Effector CD4-positive, alpha-beta T cell (primary cell): ENCODE measurements around the gene SDK1.

Experiments used
- DNase-seq: peaks from one replicate; pipeline ENCODE4 v3.0.0-alpha.2; 2020

Gene SDK1

GRCh38 chr7:3285652-3286051 lies 15.4 kb upstream of the SDK1 start:
- DNase-seq: no peak

- DNase-seq: no peak
Measured at GRCh38 chr7:3289996-3290395, 11.1 kb upstream of the SDK1 start.

- DNase-seq: no peak
Measured at GRCh38 chr7:3292694-3293093, 8.4 kb upstream of the SDK1 start.

- no peak for DNase-seq
Measured at GRCh38 chr7:3294432-3295100, 6.5 kb upstream of the SDK1 start.

GRCh38 chr7:3297105-3297819 lies 3.8 kb upstream of the SDK1 start:
- no peak for DNase-seq

GRCh38 chr7:3300221-3300650 lies 816 bp upstream of the SDK1 start:
- no peak for DNase-seq

- DNase-seq: no peak
Measured at GRCh38 chr7:3301449-3301731, 338 bp downstream of the SDK1 start.

- DNase-seq: no peak
Measured at GRCh38 chr7:3301831-3302618, 973 bp downstream of the SDK1 start.

- DNase-seq: no peak
Measured at GRCh38 chr7:3302681-3303320, 1.7 kb downstream of the SDK1 start.

GRCh38 chr7:3304131-3304530 lies 3.1 kb downstream of the SDK1 start:
- DNase-seq: no peak

- no peak for DNase-seq
Measured at GRCh38 chr7:3307435-3307834, 6.4 kb downstream of the SDK1 start.

- no peak for DNase-seq
Measured at GRCh38 chr7:3309140-3309539, 8.1 kb downstream of the SDK1 start.

- no peak for DNase-seq
Measured at GRCh38 chr7:3309956-3310355, 8.9 kb downstream of the SDK1 start.

- DNase-seq: no peak
Measured at GRCh38 chr7:3310884-3311283, 9.8 kb downstream of the SDK1 start.

- DNase-seq: no peak
Measured at GRCh38 chr7:3312583-3312982, 11.5 kb downstream of the SDK1 start.

- DNase-seq: no peak
Measured at GRCh38 chr7:3318874-3319273, 17.8 kb downstream of the SDK1 start.

- no peak for DNase-seq
Measured at GRCh38 chr7:3321206-3321605, 20.2 kb downstream of the SDK1 start.

GRCh38 chr7:3321745-3322144 lies 20.7 kb downstream of the SDK1 start:
- DNase-seq: no peak

GRCh38 chr7:3326246-3326645 lies 25.2 kb downstream of the SDK1 start:
- no peak for DNase-seq

GRCh38 chr7:3327099-3327498 lies 26.0 kb downstream of the SDK1 start:
- DNase-seq: no peak

- DNase-seq: no peak
Measured at GRCh38 chr7:3327655-3328054, 26.6 kb downstream of the SDK1 start.

- DNase-seq: no peak
Measured at GRCh38 chr7:3332308-3332707, 31.3 kb downstream of the SDK1 start.

- DNase-seq: no peak
Measured at GRCh38 chr7:3333861-3334260, 32.8 kb downstream of the SDK1 start.
